22Rv1 (cell line): Measurements from ENCODE around the gene LPIN3.

ENCODE experiments used
- CTCF ChIP-seq: fragments of 450-650 bp; IDR thresholded peaks from 2 replicates; pipeline ENCODE4 v1.5.1; 2017; ENCODE audit warnings: mild to moderate bottlenecking
- ZFX ChIP-seq: fragments of 450-650 bp; IDR thresholded peaks from 2 replicates; pipeline ENCODE4 v1.6.1; 2017; ENCODE audit warnings: antibody characterized with exemption, borderline replicate concordance

- no peak for TF ChIP-seq CTCF
- no peak for TF ChIP-seq ZFX
Measured at GRCh38 chr20:41373251-41373783, 32.7 kb downstream of the LPIN3 start.
